Measurements from ENCODE around the gene PRAMEF14.
"Not testable (repeated sequence)": the region's sequence is repeated elsewhere in the genome, so short reads cannot be mapped to it uniquely, and the experiment has no call there.

PRAMEF14 gene

DNA sequence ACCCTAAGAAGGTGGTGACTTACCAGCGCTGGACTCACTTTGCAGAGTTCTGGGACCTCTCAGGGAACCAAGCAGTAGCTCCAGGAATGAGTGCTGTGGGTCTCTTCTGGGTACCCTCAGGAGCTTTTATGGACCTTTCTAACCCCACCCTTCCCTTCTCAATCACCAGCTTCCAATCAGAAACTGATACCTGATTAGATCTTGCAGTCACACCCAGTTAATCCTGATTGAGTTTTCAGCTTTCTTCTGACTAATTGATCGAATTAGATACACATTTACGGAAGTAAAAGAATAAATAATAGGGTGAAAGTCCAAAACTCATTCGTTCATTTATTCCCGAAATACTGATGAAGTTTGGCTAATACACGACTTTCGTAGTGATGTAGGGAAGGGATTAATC, at the start of gene PRAMEF14:
TSS of gene PRAMEF14 (minus strand) at position 101 of the 400 bp plus-strand sequence. CDS start 1,820 bp downstream, outside the sequence.
- not testable (repeated sequence) for H3K9me2 ChIP-seq (replicated peaks; ENCODE audit: insufficient read depth, low read length); H3K36me3 ChIP-seq (ENCODE audit: low read length); H3K9ac ChIP-seq (ENCODE audit: low read length); H3K79me2 ChIP-seq (ENCODE audit: insufficient read depth, low read length); H2AFZ ChIP-seq (ENCODE audit: low read depth, low read length, severe bottlenecking); H3K4me2 ChIP-seq (ENCODE audit: low read depth, low read length, poor library complexity, severe bottlenecking); H3K27ac ChIP-seq (ENCODE audit: low read depth, low read length); H3K27me3 ChIP-seq (ENCODE audit: low read length); H3K4me3 ChIP-seq (ENCODE audit: insufficient read depth, low read length, poor library complexity, severe bottlenecking); H3K9me3 ChIP-seq (ENCODE audit: insufficient read depth, low read length); H3F3A ChIP-seq (ENCODE audit: insufficient read depth); H4K20me1 ChIP-seq (ENCODE audit: low read depth, low read length)

DNA sequence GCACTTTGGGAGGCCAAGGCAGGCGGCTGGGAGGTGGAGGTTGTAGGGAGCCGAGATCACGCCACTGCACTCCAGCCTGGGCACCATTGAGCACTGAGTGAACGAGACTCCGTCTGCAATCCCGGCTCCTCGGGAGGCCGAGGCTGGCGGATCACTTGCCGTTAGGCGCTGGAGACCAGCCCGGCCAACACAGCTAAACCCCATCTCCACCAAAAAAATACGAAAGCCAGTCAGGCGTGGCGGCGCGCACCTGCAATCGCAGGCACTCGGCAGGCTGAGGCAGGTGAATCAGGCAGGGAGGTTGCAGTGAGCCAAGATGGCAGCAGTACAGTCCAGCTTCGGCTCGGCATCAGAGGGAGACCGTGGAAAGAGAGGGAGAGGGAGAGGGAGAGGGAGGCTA, 48.4 kb upstream of the PRAMEF14 start:
- H3K4me3 ChIP-seq (ENCODE audit: insufficient read depth, low read length, poor library complexity, severe bottlenecking); H3K79me2 ChIP-seq (ENCODE audit: insufficient read depth, low read length): not testable (repeated sequence)

DNA sequence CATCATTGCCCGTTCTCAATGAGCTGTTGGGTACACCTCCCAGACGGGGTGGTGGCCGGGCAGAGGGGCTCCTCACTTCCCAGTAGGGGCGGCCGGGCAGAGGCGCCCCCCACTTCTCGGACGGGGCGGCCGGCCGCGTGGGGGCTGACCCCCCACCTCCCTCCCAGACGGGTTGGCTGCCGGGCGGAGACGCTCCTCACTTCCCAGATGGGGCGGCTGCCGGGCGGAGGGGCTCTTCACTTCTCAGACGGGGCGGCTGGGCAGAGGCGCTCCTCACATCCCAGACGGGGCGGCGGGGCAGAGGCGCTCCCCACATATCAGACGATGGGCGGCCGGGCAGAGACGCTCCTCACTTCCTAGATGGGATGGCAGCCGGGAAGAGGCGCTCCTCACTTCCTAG, 47.8 kb upstream of the PRAMEF14 start:
- not testable (repeated sequence) for H4K20me1 ChIP-seq (ENCODE audit: low read depth, low read length); H2AFZ ChIP-seq (ENCODE audit: low read depth, low read length, severe bottlenecking); H3K4me3 ChIP-seq (ENCODE audit: insufficient read depth, low read length, poor library complexity, severe bottlenecking); H3K27ac ChIP-seq (ENCODE audit: low read depth, low read length); H3K9me2 ChIP-seq (replicated peaks; ENCODE audit: insufficient read depth, low read length); H3K36me3 ChIP-seq (ENCODE audit: low read length); H3F3A ChIP-seq (ENCODE audit: insufficient read depth); H3K27me3 ChIP-seq (ENCODE audit: low read length); H3K4me2 ChIP-seq (ENCODE audit: low read depth, low read length, poor library complexity, severe bottlenecking); H3K9me3 ChIP-seq (ENCODE audit: insufficient read depth, low read length); H3K9ac ChIP-seq (ENCODE audit: low read length); H3K79me2 ChIP-seq (ENCODE audit: insufficient read depth, low read length)

More for the DNA sequence above, 48.4 kb upstream of the PRAMEF14 start:
- H3K27ac ChIP-seq (ENCODE audit: low read depth, low read length); H3F3A ChIP-seq (ENCODE audit: insufficient read depth); H4K20me1 ChIP-seq (ENCODE audit: low read depth, low read length); H2AFZ ChIP-seq (ENCODE audit: low read depth, low read length, severe bottlenecking); H3K36me3 ChIP-seq (ENCODE audit: low read length); H3K9me3 ChIP-seq (ENCODE audit: insufficient read depth, low read length); H3K9ac ChIP-seq (ENCODE audit: low read length); H3K4me2 ChIP-seq (ENCODE audit: low read depth, low read length, poor library complexity, severe bottlenecking); H3K27me3 ChIP-seq (ENCODE audit: low read length); H3K9me2 ChIP-seq (replicated peaks; ENCODE audit: insufficient read depth, low read length): not testable (repeated sequence)

- not testable (repeated sequence) for H3K79me2 ChIP-seq (ENCODE audit: insufficient read depth, low read length); H3K9me3 ChIP-seq (ENCODE audit: insufficient read depth, low read length)
Measured at GRCh38 chr1:13393004-13393403, 46.1 kb upstream of the PRAMEF14 start.

GRCh38 chr1:13389332-13389731, 42.4 kb upstream of the PRAMEF14 start, which contains the start of gene PRAMEF17:
Gene PRAMEF17 (plus strand): TSS chr1:13389632. CDS start chr1:13389658, 26 bp downstream.
- H2AFZ ChIP-seq (ENCODE audit: low read depth, low read length, severe bottlenecking); H3K36me3 ChIP-seq (ENCODE audit: low read length); H3K9me2 ChIP-seq (replicated peaks; ENCODE audit: insufficient read depth, low read length); H3K4me3 ChIP-seq (ENCODE audit: insufficient read depth, low read length, poor library complexity, severe bottlenecking); H3F3A ChIP-seq (ENCODE audit: insufficient read depth); H3K27me3 ChIP-seq (ENCODE audit: low read length); H3K9me3 ChIP-seq (ENCODE audit: insufficient read depth, low read length); H3K79me2 ChIP-seq (ENCODE audit: insufficient read depth, low read length); H3K9ac ChIP-seq (ENCODE audit: low read length); H3K4me2 ChIP-seq (ENCODE audit: low read depth, low read length, poor library complexity, severe bottlenecking); H3K27ac ChIP-seq (ENCODE audit: low read depth, low read length); H4K20me1 ChIP-seq (ENCODE audit: low read depth, low read length): not testable (repeated sequence)

More at GRCh38 chr1:13393004-13393403, 46.1 kb upstream of the PRAMEF14 start:
- H3K4me2 ChIP-seq (ENCODE audit: low read depth, low read length, poor library complexity, severe bottlenecking); H3K9me2 ChIP-seq (replicated peaks; ENCODE audit: insufficient read depth, low read length); H3K4me3 ChIP-seq (ENCODE audit: insufficient read depth, low read length, poor library complexity, severe bottlenecking); H2AFZ ChIP-seq (ENCODE audit: low read depth, low read length, severe bottlenecking); H3K36me3 ChIP-seq (ENCODE audit: low read length); H3F3A ChIP-seq (ENCODE audit: insufficient read depth); H4K20me1 ChIP-seq (ENCODE audit: low read depth, low read length); H3K27me3 ChIP-seq (ENCODE audit: low read length); H3K9ac ChIP-seq (ENCODE audit: low read length); H3K27ac ChIP-seq (ENCODE audit: low read depth, low read length): not testable (repeated sequence)

- H2AFZ ChIP-seq (ENCODE audit: low read depth, low read length, severe bottlenecking); H3K27me3 ChIP-seq (ENCODE audit: low read length); H3K36me3 ChIP-seq (ENCODE audit: low read length); H3K9me2 ChIP-seq (replicated peaks; ENCODE audit: insufficient read depth, low read length); H3K4me3 ChIP-seq (ENCODE audit: insufficient read depth, low read length, poor library complexity, severe bottlenecking); H3K79me2 ChIP-seq (ENCODE audit: insufficient read depth, low read length); H4K20me1 ChIP-seq (ENCODE audit: low read depth, low read length); H3K4me2 ChIP-seq (ENCODE audit: low read depth, low read length, poor library complexity, severe bottlenecking); H3K27ac ChIP-seq (ENCODE audit: low read depth, low read length); H3F3A ChIP-seq (ENCODE audit: insufficient read depth); H3K9me3 ChIP-seq (ENCODE audit: insufficient read depth, low read length); H3K9ac ChIP-seq (ENCODE audit: low read length): not testable (repeated sequence)
Measured at GRCh38 chr1:13380380-13380779, 33.4 kb upstream of the PRAMEF14 start.

- not testable (repeated sequence) for H3K9me3 ChIP-seq (ENCODE audit: insufficient read depth, low read length); H3K4me3 ChIP-seq (ENCODE audit: insufficient read depth, low read length, poor library complexity, severe bottlenecking); H4K20me1 ChIP-seq (ENCODE audit: low read depth, low read length); H3K27ac ChIP-seq (ENCODE audit: low read depth, low read length); H2AFZ ChIP-seq (ENCODE audit: low read depth, low read length, severe bottlenecking); H3K4me2 ChIP-seq (ENCODE audit: low read depth, low read length, poor library complexity, severe bottlenecking); H3F3A ChIP-seq (ENCODE audit: insufficient read depth); H3K9ac ChIP-seq (ENCODE audit: low read length); H3K9me2 ChIP-seq (replicated peaks; ENCODE audit: insufficient read depth, low read length); H3K36me3 ChIP-seq (ENCODE audit: low read length); H3K27me3 ChIP-seq (ENCODE audit: low read length); H3K79me2 ChIP-seq (ENCODE audit: insufficient read depth, low read length)
Measured at GRCh38 chr1:13378983-13379382, 32.0 kb upstream of the PRAMEF14 start.

GRCh38 chr1:13368544-13368943, 21.6 kb upstream of the PRAMEF14 start:
- not testable (repeated sequence) for H3K36me3 ChIP-seq (ENCODE audit: low read length); H2AFZ ChIP-seq (ENCODE audit: low read depth, low read length, severe bottlenecking); H3K4me3 ChIP-seq (ENCODE audit: insufficient read depth, low read length, poor library complexity, severe bottlenecking); H4K20me1 ChIP-seq (ENCODE audit: low read depth, low read length); H3K9me2 ChIP-seq (replicated peaks; ENCODE audit: insufficient read depth, low read length); H3K79me2 ChIP-seq (ENCODE audit: insufficient read depth, low read length); H3K27ac ChIP-seq (ENCODE audit: low read depth, low read length); H3K27me3 ChIP-seq (ENCODE audit: low read length); H3K9ac ChIP-seq (ENCODE audit: low read length); H3K4me2 ChIP-seq (ENCODE audit: low read depth, low read length, poor library complexity, severe bottlenecking); H3F3A ChIP-seq (ENCODE audit: insufficient read depth); H3K9me3 ChIP-seq (ENCODE audit: insufficient read depth, low read length)
